Measurements from ENCODE around the gene PHACTR4.
"Not testable (repeated sequence)": the region's sequence is repeated elsewhere in the genome, so short reads cannot be mapped to it uniquely, and the experiment has no call there.

The PHACTR4 gene

DNA sequence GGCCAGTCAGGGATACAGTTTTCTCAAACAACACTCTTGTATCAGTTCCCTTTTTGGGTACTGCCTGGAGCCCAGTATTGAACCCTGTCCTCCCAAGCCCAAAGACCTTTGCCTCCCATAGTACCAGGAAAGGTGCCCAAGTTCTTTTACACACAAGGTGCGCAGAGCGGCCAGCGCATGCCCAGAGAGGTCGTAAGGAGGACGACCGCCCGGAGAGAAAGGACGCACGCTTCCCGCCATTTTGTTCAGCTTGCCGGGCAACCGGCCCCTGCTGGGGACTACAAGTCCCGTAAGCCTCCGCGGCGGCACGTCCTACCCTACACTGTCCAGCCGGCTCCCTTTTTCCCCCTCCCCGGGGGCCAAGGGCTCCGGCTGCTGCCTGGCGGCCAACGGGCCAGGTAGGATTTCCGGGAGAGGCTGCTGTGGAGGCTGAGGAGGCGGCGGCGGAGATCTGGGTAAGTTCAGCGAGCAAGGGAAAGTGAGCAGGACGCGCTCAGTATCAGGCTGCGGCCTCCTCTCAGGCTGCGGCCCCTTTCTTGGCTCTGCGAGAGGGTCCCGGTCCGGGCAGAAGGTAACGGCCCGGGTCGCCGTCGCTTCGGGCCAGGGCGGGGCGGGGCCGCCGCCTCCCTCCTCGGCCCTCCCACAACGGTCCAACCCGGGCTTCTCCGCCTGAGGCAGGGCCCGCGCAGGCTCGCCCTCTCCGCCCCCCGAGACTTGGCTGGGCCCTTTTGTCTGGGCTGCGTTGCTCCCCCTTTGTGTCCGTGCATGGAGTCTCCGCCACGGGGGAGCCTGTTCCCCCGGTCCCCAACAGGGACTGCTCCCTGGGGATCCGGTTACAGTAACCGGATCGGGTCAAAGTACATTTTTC is at the start of gene PHACTR4:
Gene PHACTR4, plus strand, starts transcription at position 370 of the 868 bp plus-strand sequence. CDS start 37,708 bp downstream, outside the sequence.
- peak; percentile 60 to 65 (median 61) for DNase-seq (ENCODE audit: low read depth in 3 of 3)

DNA sequence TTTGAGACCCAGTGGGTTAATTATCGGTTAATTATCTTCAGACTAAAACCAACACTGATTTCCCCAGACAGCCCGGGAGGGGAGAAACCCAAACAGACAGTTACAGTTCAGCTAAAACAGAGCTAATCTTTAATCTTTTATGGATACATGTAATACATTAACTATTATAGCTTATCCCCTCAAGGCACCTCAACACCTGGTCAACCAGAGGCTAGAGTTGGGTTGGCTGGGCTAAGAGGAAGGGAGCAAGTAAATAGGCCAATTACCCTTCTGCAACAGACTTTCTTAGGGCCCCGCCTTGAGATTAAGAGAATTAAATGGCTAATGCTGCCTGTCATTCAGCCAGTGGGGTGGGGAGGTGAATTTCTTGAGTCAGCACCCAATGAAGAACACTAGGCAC is 47.3 kb upstream of the PHACTR4 start:
- DNase-seq (ENCODE audit: low read depth in 3 of 3), result no peak

DNA sequence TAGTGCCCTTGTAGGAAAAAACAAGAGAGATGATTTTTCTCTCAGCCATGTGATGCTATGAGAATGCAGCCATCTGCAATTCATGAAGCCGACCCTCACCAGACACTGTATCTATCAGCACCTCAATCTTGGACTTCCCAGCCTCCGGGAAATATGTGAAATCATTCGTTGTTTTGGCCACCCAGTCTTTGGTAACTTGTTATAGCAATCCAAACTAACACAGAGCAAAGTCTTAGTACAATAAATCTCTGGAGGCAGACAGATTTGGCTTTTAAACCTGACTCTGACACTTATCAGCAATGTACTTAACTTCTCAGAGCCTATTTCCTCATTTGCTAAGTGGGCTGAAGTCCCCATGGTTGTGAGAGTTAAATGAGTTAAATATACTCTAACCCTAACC is 45.8 kb upstream of the PHACTR4 start:
- DNase-seq (ENCODE audit: low read depth in 3 of 3), result no peak

DNA sequence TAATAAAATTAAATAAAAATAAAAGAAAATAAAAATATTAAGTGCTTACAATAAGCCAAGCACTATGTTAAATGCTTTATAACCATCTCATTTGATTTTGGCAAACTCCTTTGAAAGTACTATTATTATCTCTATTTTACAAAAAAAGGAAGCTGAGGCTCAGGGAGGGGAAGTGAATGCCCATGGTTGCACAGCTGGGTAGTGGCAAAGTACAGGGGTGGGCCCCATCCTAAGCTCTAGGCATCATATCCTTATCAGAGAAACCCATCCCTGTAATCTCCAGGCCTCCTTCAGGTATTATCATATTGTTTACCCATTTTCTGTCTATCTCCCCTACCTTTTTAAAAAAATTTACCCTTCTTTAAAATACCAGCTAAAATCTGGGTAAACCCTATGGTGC is 43.0 kb upstream of the PHACTR4 start:
- DNase-seq (ENCODE audit: low read depth in 3 of 3), result no peak

DNA sequence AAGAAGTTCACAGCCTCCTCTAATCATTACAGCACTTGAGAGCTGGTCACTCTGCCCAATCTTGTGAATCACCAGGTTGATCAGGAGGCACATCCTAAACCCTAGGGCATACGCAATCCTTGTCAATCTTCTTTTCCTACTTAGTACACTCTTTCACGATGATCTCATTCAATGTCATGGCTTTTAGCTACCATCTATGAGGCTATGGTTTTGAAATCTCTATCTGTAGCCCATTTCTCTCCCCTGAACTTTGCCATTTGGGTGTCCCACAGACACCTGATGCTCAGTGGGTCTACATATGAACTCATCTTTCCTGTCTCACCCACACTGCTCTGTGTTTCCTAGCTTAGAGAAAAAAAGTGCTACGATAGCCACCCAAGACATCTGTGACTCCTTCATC is 42.6 kb upstream of the PHACTR4 start:
- DNase-seq (ENCODE audit: low read depth in 3 of 3), result no peak

DNA sequence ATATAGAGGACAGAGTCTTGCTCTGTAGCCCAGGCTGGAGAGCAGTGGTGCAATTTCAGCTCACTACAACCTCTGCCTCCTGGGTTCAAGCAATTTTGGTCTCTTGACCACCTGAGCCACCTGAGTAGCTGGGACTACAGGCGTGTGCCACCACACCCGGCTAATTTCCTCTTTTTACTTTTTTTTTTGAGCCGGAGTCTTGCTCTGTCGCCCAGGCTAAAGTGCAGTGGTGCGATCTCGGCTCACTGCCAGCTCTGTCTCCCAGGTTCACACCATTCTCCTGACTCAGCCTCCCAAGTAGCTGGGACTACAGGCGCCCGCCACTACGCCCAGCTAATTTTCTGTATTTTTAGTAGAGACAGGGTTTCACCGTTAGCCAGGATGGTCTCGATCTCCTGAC is 42.1 kb upstream of the PHACTR4 start:
- not testable (repeated sequence) for DNase-seq (ENCODE audit: low read depth in 3 of 3)

DNA sequence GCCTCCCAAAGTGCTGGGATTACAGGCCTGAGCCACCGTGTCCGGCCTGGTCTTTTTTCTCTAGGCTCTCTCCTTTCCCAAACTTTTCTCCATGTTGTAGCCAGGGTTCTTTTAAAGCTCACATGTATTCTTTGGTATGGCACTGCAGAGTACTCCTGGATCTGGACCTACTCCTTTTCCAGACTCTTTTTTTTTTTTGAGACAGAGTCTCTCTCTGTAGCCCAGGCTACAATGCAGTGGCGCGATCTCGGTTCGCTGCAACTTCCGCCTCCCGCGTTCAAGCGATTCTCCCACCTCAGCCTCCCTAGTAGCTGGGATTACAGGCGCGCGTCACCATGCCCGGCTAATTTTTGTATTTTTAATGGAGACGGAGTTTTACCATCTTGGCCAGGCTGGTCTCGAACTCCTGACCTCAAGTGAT is 41.3 kb upstream of the PHACTR4 start:
- no peak for DNase-seq (ENCODE audit: low read depth in 3 of 3)

DNA sequence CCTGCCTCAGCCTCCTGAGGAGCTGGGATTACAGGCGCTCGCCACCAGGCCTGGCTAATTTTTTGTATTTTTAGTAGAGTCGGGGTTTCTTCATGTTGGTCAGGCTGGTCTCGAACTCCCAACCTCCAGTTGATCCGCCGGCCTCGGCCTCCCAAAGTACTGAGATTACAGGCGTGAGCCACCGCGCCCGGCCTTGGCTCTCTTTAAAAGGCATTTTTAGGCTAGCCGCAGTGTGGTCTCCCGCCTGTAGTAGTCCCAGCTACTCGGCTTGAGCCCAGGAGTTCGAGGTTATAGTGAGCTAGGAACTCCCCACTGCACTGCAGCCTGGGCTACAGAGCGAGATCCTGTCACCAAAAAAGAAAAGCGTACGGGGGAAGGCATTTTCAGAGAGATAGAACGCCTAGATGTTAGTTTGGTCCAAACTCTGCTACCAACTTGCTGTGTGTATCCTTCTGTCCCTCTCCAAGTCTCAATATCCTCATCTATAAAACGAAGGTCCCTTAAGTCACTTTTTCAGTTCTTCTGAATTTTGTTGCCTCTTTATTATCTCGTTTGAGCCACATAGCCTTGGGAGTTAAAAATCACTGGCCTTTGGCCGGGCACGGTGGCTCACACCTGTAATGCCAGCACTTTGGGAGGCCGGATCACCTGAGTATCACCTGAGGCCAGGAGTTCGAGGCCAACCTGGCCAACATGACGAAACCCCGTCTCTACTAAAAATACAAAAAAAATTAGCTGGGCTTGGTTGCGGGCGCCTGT is 40.0 kb upstream of the PHACTR4 start:
- DNase-seq (ENCODE audit: low read depth in 3 of 3), result peak in 2 of 3 experiments; percentile 2 to 21

DNA sequence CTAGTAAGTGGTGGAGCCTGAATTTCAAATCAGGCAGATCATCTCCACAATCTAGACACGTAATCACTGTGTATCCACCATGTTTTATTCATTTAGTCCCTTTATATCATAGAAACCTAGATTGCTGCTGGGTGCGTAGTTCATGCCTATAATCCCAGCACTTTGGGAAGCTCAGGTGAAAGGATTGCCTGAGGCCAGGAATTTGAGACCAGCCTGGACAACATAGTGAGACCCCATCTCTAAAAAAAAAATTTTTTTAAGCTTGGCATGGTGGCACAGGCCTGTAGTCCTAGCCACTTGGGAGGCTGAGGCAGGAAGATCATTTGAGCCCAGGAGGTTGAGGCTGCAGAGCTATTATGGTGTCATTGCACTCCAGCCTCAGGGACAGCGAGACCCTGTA is 30.6 kb upstream of the PHACTR4 start:
- no peak for DNase-seq (ENCODE audit: low read depth in 3 of 3)

DNA sequence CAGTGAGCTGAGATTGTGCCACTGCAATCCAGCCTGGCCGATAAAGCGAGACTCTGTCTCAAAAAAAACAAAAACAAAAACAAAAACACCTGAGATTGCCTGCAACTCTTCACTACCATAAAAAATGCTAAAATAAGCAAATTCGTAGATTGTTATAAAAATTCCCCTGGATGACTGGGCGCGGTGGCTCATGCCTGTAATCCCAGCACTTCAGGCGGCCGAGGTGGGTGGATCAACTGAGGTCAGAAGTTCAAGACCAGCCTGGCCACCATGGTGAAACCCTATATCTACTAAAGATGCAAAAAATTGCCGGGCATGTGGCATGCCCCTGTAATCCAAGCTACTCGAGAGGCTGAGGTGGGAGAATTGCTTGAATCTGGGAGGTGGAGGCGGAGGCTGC is 30.0 kb upstream of the PHACTR4 start:
- no peak for DNase-seq (ENCODE audit: low read depth in 3 of 3)

DNA sequence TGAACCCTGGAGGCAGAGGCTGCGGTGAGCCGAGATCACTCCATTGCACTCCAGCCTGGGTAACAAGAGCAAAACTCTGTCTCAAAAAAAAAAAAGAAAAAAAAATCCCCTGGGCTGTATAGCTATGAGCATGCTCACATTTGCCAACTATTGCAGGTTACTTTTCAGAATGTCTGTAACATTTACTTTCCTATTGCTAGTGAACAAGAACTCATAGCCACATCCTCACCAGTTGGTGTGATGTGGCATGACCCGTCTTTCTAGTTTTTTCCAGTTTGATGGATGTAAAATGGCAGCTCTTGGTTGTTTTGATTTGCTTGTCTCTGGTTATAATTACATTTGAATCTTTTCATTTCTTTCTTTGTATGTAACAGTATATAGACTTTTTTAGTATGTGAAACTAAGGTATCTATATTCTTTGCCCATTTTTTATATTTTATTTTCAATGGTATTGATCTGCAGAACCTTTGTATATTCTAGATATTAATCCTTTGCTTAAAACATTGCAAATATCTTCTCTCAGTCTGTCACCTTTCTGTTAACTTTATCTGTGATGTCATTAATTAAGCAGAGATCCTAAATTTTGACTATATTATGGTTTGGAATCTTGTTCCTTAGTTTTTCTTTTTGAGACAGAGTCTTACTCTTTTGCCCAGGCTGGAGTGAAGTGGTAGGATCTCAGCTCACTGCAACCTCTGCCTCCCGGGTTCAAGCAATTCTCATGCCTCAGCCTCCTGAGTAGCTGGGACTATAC is 29.1 kb upstream of the PHACTR4 start:
- DNase-seq (ENCODE audit: low read depth in 3 of 3), result no peak

DNA sequence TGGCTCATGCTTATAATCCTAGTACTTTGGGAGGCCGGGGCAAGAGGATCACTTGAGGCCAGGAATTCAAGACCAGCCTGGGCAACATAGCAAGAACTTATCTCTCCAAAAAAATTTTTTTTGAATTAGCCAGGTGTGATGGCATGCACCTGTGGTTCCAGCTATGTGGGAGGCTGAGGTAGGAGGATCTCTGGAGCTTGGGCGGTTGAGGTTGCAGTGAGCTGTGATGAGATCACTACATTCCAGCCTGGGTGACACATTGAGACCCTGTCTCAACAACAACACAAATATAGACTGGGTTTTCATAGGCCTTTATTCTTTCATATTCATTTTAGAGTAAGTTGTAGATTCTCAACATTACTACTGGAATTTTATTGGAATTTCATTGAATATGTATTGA is 27.9 kb upstream of the PHACTR4 start:
- DNase-seq (ENCODE audit: low read depth in 3 of 3), result no peak

DNA sequence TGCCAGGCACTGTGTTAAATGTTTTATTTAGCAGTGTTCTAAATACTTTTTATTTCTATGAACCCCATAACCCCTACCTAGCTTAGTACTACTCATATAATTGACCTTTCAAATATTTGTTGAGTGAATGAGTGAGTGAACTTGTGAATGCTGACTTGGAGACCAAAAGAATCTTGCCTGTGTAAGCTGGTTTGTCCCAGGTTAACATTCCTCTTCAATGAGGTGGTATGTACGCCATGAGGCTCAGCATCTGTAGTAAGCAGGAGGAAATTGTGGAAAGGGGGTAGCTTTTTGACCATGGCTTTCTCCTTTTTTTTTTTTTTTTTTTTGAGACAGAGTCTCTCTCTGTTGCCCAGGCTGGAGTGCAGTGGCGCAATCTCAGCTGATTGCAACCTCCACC is 26.1 kb upstream of the PHACTR4 start:
- no peak for DNase-seq (ENCODE audit: low read depth in 3 of 3)

DNA sequence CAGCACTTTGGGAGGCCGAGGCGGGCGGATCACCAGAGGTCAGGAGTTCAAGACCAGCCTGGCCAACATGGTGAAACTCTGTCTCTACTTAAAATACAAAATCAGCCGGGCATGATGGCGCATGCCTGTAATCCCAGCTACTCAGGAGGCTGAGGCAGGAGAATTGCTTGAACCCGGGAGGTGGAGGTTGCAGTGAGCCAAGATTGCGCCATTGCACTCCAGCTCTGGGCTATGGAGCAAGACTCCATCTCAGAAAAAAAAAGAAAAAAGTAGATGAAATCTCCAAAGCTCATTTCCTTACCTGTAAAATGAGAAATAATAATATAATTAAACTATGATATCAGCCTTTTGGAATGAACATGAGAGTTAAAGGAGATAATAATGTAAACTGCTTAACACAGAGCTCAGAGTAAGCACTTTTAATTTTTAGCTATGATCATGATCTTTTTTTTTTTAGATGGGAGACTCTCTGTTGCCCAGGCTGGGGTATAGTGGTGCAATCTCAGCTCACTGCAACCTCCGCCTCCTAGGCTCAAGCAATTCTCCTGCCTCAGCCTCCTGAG is 16.2 kb upstream of the PHACTR4 start:
- not testable (repeated sequence) for DNase-seq (ENCODE audit: low read depth in 3 of 3)

DNA sequence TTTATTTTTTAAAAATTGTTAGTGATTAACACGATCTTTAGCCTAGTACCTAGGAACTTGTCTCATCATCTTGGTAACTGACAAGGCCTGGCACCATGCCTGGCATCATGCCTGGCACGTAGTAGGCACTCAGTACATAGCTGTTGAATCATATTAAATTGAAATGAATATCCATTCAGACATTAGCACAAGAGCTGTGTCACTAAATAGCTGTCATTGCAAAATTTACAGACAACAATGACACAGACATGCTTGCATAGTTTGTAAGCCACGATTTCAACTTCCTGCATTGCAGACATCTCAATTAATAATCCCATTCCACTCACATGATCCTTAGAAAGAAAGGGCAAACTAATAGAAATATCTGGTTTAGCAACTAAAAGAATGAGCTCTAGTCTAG is 15.4 kb upstream of the PHACTR4 start:
- no peak for DNase-seq (ENCODE audit: low read depth in 3 of 3)

DNA sequence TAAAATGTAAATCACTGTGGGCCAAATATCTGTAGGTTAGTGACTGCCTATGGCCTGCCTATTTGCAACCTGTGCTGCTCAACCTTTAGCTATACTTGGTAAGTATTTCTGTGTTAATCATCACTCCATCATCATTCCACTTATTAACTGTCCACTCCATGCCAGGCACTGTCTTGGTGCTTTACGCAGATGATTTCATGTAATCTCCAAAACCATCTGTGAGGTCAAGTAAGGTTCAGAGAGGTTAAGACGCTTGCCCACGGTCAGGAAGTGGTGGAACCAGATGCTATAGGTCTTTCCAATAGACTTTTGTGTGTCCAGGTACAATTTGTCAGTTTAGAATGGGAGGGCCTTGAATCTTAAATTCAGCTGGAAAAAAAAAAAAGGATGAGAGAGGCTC is 10.8 kb upstream of the PHACTR4 start:
- no peak for DNase-seq (ENCODE audit: low read depth in 3 of 3)

DNA sequence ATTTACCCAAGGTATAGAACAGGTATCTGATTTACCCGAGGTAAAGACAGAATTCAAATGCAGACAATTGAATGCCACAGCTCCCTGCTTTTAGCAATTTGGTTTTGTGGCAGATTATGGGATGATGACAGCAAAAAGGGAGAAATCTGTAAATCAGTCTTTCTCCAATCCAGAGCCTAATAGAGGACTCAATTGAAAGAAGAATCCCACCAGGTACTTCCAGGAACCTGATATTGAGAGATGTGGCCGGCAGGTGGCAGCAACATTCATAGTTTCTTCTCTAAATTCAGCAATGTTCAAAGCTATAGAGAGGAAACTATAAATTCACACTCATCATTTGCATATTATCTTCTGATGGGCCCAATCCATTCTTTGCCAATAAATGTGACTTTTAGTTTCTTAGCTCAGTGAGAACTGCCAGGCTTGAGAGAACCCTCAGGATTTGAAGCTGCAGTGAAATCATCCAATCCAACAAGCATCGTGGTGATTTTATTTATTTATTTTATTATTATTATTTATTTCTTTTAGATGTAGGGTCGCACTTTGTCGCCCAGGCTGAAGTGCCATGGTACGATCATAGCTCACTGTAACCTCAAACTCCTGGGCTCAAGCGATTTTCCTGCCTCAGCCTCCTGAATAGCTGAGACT is 9.8 kb upstream of the PHACTR4 start:
- DNase-seq (ENCODE audit: low read depth in 3 of 3), result peak; percentile 40 to 49 (median 48)

DNA sequence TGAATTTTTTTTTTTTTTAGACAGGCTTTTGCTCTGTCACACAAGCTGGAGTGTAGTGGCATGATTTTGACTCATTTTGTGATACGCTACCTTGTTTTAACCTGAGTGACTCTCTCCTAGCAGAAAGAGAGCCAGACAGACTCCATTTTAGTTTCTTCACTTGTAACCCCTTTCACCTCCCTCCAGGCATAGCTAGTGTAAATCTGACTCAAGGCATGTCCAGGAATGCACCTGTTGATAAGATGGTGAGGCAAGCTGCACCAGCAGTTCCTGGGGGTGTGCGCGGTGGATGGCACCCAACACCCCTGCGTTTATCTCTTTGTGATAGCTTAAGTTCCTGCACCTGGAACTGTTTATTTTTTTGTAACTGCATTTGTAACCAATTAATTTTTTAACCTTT is 4.7 kb upstream of the PHACTR4 start:
- DNase-seq (ENCODE audit: low read depth in 3 of 3), result no peak

DNA sequence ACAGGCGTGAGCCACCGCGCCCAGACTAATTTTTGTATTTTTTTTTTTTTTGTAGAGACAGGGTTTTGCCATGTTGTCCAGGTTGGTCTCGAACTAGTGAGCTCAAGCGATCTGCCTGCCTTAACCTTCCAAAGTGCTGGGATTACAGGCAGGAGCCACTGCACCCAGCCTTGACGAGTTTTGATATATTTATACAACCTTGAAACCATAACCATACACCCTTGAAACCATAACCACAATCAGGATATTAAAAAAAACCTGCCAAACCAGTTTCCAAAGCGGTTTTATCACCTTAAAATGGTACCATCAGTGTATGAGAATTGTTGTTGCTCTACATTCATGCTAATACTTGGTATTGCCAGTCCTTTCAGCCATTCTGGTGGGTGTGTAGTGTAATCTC is 3.7 kb upstream of the PHACTR4 start:
- no peak for DNase-seq (ENCODE audit: low read depth in 3 of 3)

DNA sequence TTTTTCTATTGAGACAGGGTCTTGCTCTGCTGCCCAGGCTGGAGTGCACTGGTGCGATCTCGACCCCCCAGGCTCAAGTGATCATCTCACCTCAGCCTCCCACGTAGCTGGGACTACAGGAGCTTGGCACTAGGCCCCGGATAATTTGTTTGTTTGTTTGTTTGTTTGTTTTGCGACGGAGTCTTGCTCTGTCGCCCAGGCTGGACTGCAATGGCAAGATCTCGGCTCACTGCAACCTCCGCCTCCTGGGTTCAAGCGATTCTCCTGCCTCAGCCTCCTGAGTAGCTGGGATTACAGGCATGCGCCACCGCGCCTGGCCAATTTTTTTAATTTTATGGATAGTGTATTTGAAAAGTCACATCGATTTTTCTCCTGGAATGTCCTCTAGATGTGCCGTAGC is 932 bp upstream of the PHACTR4 start:
- DNase-seq (ENCODE audit: low read depth in 3 of 3), result not testable (repeated sequence)

DNA sequence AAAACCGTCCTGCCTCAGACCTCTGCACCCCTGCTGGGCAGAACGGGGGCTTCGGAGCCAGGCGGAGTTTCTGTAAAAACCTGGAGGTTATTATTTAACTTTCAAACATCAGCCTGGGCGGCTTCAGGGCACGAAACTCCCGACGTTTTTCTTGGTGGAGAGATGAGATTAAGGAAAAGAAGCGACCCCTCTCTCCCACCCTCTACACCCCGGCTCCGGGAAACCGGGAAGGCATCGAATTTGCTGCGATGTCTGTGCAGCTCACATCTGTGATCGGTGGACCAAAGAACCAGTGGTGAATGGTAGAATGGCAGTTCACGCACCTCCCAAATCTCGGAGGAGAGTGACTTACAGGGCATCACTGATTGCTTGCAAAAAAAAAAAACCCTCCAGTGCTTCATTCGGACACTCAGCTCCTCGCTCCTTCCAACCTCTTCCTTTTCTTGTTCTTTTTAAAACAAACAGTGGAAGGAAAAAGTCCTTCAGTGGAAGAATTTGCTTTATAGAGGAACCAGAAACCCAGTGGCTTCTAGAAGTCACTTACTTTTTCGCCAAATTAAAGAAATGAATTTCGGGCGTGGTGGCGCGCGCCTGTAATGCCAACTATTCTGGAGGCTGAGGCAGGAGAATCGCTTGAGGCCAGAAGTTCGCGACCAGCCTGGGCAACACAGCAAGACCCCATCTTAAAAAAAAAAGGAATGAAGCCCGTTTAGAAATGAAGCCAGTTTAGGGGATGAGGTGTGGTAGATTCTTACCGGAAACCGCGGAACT is 884 bp downstream of the PHACTR4 start:
- peak in 1 of 3 experiments; percentile 4 for DNase-seq (ENCODE audit: low read depth in 3 of 3)

All from stimulated activated CD4-positive, alpha-beta T cell treated with anti-CD3 and anti-CD28 coated beads, TNF-alpha, amount 100 ng/mL, for 4 hours (primary cell).